ENCODE data around the gene DDAH1. TPM values are rescaled to one million over a fixed set of nuclear protein-coding genes. Genes with fewer than 3 reads are reported as not detected.

Gene DDAH1
- total and polyA plus RNA-seq, 2 donors (not counting 3 experiments of a cell fraction or from before 2014, with no cell fraction given), result 44.0 to 75.2 TPM

- Histone ChIP-seq H3K27me3 (ENCODE audit: control insufficient read depth in 2 of 2, insufficient read depth in 2 of 2, low read length in 2 of 2) (no peaks in the 10 kb centered on the region), H3K27ac (ENCODE audit: insufficient read depth, low read depth, low read length) (no peak overlapping the region), H3K4me3 (replicated peaks in 1 of 3; ENCODE audit: insufficient read depth in 1 of 3, low read depth in 1 of 3, low read length in 3 of 3) (no peak overlapping the region), H3K79me2 (ENCODE audit: control insufficient read depth, insufficient read depth, low read length) (peaks cover 31% of the 10 kb centered on the region), H3K9me3 (replicated peaks; ENCODE audit: control insufficient read depth, insufficient read depth, low read length) (no peaks in the 10 kb centered on the region), H2AFZ (ENCODE audit: low read depth, low read length) (no peak overlapping the region), H3K9ac (replicated peaks; ENCODE audit: extremely low read depth, insufficient read depth, low read length) (no peak overlapping the region), H3K4me2 (ENCODE audit: insufficient read depth, low read length) (no peak overlapping the region), H3K4me1 (ENCODE audit: control insufficient read depth, extremely low read depth, insufficient read depth, low read length) (peaks cover 27% of the 10 kb centered on the region), H3K9me1 (replicated peaks; ENCODE audit: control insufficient read depth, extremely low read depth, insufficient read depth, low read length) (no peaks in the 10 kb centered on the region), H3K36me3 (ENCODE audit: control insufficient read depth in 2 of 2, extremely low read depth in 1 of 2, insufficient read depth in 2 of 2, low read length in 2 of 2) (no peaks in the 10 kb centered on the region), H4K20me1 (replicated peaks; ENCODE audit: control insufficient read depth, extremely low read depth, insufficient read depth, low read length) (no peaks in the 10 kb centered on the region)
- no TSS peak for BruUV-seq (replicated peaks)
- no peak for DNase-seq (ENCODE audit: low read depth, low spot score)
- FAIRE-seq, result no peak
- TF ChIP-seq GATA2 (IDR thresholded peaks at IDR 0.05; ENCODE audit: insufficient read depth, insufficient read length, low read depth, low read length) (peak; percentile 75), CTCF (IDR thresholded peaks at IDR 0.05; ENCODE audit: extremely low read depth in 1 of 2, insufficient read depth in 1 of 2, low read depth in 1 of 2, low read length in 2 of 2) (no peak), MAX (IDR thresholded peaks at IDR 0.05; ENCODE audit: insufficient read depth, insufficient read length) (no peak), EZH2 (IDR thresholded peaks at IDR 0.05; ENCODE audit: borderline replicate concordance, low read depth, low read length, severe bottlenecking) (no peak), JUN (IDR thresholded peaks at IDR 0.05; ENCODE audit: borderline replicate concordance, insufficient read depth, insufficient read length, low read depth) (no peak), POLR2AphosphoS5 (IDR thresholded peaks at IDR 0.05; ENCODE audit: insufficient read depth, low read depth, low read length) (no peak)
- CTCF ChIA-PET, result interaction anchor here (0.8 to 1.0 kb wide), 3 partner anchors 12 to 264 kb away, joined by 3 read pairs; no protein-coding TSS in a partner anchor
- intact Hi-C loops (cut with micrococcal nuclease), result no loop called here
- dilution Hi-C loops (cut with MboI; ENCODE audit: extremely low pct_ligation_motif_present, low sequenced_read_pairs), result no loop called here
- POLR2A ChIA-PET, result no interaction called here
Measured at GRCh38 chr1:85428471-85429089, 36.4 kb downstream of the DDAH1 start.
